Thyroid gland (tissue), 4 donors: ENCODE measurements around the gene JUP.

ENCODE experiments used
- CTCF ChIP-seq, 6 experiments: fragments of 200-600 bp in 3 of 6; fragments of 450-650 bp in 3 of 6; sonication (generic) in 3 of 6; IDR thresholded peaks; one replicate each; pipeline ENCODE4 v1.5.1; 2016 to 2019; ENCODE audit warnings: antibody characterized with exemption in 6 of 6, mild to moderate bottlenecking in 2 of 6, inconsistent platforms in 1 of 6, moderate library complexity in 1 of 6
- POLR2A ChIP-seq, 2 donors: fragments of 450-650 bp; IDR thresholded peaks; one replicate each; pipeline ENCODE4 v1.6.1; 2017; ENCODE audit warnings: antibody characterized with exemption in 2 of 2, mild to moderate bottlenecking in 2 of 2, moderate library complexity in 1 of 2

DNA sequence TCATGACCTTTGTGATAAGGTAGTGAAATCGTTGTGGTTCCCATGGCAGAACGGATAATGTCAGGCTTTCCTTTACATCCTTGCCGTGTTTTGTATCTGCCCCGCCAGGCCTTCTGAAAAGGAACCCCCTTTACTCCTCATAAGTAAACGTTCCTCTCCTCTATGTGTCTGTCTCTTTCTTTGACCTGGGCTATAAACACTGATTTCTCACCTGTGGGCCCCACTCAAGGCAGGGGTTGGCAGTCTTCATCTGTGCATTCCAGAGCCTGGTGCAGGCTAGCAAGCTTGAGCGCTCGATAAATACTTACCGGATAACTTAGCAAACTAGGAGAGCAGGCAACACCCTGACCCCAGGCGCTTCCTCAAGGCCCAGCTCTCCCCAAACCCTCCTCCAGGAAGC is 44.8 kb downstream of the JUP start:
- TF ChIP-seq CTCF (IDR thresholded peaks at IDR 0.05) (no peak), POLR2A (IDR thresholded peaks at IDR 0.05) (no peak)
